NCI-H774 (cell line): ENCODE data around the gene PIH1D1.

Experiments used
- DNase-seq: peaks from one replicate; lab custom pipeline; 2025; lab: John Stamatoyannopoulos, UW

The PIH1D1 gene

DNA sequence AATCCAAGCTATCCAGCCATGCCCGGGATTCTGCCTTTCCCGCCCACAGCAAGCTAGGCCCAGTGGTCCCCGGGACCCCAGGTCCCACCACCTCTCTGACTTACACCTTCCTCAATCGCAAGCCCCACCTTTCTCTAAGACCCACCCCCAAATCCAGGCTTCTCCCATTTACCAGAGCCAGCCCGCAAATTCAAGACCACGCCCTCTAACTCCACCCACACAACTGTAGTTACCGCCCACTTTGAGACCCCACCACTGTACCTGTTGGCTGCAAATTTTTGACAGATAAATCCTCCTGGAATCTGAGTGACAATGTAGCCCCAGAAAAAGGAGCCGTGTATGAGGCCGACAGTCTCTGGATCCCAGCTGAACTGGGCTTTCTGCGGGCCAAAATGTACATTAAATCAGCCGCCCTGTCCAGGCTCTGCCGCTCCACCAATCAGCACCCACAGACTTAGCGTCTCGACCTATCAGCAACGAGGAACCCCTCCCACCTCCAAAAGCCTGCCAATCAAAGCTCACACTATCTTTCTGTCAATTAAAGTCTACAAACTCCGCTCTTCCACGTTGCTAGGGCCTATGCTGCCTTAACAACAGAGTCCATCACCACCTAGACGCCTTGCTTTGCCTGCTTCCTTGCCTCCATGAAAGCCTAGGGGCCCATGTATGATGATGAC lies 16.6 kb downstream of the PIH1D1 start:
- DNase-seq: no peak

DNA sequence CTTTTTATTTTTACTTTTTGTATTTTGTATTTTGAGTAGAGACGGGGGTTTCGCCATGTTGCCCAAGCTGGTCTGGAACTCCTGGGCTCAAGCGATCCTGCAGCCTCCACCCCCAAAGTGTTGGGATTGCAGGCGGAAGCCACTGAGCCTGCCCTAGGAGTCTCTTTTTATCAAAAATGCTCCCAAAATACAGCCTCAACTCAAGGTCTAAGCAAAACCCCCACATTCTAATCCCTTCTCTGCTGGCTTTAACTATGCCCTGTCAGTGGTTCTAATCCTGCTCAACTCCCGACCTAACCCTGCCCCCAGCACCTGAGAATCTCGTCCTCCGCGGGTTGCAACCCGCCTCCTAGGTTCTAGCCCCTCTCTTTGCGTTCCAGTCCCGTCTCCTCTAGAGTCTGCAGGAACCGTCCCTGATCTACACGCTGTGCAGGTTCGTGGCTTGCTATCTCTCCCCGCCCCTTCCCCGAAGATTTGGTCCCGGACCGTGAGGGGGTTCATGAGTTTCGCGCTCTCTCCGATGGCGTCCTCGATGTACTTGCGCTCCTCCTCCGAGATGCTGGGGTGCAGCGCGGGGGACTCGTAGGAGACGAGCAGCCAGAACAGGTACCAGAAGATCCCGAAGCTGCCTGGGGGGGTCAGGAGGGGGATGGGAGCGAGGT lies 18.2 kb downstream of the PIH1D1 start:
- DNase-seq: no peak

DNA sequence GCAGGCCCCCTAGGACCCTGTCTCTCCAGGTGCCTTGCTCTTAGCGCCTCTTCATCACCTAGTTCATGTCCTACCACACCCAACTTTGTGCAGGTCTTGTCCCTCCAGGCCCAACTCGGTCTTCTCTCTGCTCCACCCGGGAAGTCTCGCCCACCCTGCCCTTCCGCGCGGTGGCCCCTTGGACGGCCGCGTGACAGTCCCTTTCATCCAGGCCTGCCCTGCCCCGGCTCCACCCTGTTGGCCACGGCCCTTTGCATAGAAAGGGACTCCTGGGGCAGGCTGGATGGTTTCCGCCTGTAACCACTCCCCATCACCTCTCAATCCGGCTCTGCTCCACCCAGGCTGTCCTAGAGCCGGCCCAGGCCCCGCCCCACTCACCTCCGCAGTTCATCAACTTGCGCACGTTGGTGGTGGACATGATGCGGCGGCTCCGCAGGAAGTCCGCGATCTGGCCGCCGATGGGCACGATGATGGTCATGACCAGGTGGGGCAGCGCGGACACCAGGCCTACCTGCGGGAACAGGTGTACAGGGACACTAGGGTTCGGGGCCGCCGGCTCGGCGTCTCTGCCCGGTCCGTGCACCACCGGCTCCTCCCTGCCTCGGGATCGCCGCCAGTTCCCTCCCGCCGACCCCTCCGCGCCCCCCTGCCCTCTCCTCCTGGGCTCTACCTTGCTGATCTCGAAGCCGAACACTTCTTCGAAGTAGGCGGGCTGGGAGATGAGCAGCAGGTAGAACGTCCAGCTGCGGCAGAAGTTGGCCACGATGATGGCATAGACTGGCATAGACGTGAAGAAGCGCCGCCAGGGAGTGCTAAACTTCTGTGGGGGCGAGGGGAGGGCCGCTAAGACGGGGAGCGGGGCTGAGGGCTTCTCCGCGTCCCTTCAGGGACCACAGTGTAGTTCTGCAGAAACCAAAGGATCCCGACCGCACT lies 19.2 kb downstream of the PIH1D1 start:
- no peak for DNase-seq

DNA sequence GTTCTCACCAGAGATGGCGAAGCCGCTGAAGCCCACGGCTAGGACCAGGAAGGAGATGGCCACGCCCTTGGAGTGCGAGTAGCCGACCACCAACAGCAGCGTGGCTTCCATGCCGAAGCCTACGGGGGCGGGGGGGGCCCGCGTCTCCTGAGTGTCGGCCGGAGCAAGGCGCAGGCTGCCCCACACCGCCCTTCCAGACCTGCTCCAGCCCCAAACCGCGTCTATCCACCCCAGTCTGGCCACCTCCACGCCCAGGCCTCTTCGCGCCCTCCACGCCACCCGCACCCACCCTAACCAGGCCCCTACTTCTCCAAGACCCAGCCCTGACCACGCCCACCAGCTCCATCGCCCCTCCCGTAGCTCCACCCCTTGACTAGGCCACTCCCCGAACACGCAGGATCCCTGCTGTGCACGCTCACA lies 20.3 kb downstream of the PIH1D1 start:
- DNase-seq: no peak

DNA sequence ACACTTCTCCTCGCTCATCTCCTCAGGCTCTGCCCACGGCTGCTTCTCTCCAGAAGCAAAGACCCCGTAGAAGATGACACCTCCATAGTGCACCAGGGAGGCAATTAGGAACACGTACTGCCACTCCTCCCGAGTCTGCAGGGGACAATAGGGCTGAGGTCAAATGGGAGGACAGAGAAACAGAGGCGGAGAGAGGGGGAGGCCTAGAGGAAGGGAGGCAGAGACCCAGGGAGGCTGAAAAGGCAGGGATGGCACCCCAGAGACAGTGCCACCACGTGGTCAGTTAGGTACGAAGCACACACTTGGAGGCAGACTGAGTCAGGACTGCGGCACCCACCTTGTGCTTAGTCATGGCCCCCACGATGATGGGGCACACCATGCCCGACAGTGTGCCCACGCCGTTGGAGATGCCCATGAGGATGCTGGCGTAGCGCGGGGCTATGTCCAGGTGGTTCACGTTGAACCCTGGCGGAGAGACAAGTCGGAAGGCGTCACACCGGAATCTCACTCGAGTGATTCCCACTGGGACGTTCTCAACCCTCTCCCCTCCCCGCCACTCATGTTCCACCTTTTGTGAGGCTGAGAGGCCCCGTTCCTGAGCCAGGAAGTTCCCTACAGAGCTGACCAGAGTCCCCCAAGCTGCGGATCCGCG lies 20.8 kb downstream of the PIH1D1 start:
- no peak for DNase-seq

DNA sequence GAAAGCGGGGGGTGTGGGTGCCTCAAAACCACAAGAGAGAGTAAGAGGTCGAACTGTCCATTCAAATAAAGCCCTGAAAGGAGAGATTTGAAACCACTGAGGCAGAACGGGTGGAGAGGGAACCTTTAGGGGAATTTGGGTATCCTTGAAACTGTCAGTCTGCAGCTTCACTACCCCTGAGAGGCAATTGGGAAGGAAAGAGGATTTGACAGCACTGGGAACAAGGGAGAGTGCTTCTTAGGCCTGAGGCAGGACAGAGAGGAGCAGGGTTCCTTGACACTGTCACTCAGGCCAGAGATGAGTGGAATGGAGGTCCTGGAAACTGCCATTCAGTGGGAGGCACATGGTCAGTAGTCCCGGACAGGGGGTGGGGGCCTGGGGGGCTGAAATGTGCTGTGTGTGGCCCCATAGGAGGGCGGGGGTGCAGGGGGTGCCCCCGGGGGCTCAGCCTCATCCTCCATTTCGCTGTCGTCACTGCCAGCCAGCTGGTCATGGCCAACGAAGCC lies 21.4 kb downstream of the PIH1D1 start:
- DNase-seq: no peak

DNA sequence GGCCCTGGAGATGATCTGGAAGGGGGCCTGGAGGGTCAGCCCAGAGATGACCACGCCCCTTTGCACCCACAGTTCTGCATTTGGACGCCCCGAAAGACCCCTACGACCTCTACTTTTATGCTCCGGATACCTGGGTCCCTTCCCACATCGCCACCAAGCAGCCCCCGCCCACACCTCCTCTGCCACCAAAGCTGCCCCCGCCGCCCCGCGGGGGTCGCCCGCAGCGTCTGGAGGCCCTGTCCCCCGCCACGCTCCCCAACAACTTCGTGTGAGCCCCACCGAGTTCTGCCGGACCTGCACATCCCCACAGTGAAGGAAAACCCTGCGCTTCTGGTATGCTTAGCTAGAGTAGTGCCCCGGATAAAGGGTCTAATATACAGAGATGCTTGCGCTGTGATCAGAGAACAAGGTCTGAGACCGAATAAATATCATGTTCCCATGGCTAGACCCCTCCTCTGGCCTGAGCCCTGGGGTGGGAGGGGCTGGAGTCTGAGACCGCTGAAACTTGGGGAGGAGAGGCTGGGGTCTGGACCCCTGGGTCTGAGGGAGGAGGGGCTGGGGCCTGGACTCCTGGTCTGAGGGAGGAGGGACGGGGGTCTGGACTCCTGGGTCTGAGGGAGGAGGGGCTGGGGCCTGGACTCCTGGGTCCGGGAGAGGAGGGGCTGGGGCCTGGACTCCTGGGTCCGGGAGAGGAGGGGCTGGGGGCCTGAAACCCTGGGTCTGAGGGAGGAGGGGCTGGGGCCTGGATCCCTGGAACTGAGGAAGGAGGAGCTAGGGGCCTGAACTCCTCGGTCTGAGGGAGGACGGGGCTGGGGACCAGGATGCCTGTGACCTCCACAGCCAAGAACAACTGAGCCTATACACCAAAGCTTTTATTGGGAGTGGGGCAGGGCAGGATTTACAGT lies 22.8 kb downstream of the PIH1D1 start:
- no peak for DNase-seq

DNA sequence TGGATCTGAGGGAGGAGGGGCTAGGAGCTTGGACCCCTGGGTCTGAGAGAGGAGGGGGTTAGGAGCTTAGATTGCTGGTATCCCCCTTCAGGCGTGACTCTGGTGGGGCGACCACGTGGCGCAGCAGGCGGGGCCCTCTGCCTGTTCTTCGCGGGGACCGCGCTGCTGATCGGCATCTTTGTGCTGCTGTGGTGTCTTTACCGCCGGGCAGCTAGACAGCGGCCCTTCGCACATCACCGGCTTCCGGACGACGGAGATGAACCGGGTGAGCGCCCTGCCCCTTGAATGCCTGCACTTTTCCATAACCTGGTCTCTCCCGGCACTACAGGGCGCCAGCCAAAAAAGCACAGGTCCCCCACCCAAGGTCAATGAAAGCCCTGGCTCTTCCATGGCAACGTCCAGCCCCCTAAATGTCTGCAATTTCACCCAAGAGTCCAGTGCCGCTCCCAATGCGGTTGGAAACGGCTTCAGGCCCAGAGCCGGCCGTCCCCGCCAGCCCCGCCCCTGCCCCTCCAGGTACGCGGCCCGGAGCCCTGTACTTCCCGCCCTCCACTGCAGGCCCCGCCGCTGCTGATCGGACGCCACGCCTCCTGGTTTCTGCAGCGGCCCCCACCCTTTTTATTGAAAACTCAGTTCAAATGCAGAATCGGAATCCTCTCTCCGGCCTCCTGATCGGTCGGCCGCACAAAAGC lies 23.6 kb downstream of the PIH1D1 start:
- DNase-seq: no peak

DNA sequence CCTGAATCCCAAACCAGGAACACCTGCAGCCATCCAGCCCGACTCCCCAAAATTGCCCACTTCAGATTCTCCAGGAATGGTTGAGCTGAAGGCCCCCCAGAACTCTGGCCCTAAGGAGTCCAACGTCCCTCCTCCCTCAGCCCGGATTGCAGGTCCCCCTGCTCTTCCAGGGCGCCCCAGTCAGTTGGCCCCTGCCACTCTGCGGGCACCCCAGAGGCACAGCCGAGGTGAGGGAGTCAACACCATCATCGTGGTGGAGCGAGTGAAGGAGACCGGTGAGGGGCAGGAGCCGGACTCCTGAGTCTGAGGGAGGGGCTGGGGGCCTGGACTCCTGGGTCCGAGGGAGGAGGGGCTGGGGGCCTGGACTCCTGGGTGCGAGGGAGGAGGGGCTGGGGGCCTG lies 24.3 kb downstream of the PIH1D1 start:
- DNase-seq: no peak

DNA sequence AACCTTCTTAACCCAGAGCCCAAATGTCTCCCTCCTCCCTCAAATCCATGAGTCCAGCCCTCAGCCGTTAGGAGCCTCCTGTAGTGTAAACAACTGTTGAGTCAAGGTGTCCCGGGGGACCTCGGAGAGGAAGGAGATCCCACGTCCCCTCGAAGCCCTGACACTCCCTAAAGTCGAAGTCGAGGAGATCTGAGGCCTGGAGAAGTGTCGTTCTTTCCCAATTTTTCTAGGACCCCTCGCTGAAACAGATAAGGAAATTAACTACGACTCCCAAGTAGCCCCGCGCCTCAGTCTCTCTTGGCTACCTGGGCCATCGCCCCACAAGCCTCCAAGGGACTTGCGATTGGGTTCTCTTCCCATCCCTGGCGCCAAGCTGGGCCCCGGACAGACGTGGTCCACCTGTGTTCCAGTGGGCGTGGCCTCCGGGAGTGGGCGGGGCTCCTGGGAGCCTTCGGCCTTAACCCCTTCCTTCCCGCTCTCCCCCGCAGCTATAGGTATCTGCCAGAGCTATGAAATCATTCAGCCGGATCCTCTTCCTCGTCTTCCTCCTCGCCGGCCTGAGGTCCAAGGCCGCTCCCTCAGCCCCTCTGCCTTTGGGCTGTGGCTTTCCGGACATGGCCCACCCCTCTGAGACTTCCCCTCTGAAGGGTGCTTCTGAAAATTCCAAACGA lies 25.6 kb downstream of the PIH1D1 start:
- no peak for DNase-seq

DNA sequence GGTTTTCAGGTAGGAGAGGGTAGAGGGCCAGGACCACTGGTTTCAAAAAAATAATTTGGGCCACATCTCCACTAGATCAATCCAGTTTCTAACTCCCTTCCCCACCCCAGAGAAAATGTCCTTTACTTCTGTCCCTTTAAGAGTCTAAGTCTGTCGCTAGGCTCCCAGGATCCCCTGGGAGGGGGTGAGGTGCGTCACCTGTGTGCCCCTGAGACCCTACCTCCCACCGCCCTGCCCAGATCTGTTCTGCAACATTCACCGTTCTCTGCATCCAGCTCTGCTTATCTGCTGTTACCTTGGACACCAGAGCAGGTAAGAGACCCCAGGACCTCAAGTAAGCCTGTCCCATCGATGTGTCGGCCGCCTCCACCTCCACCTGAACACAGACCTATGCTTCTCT lies 26.4 kb downstream of the PIH1D1 start, which contains the start of gene GFY:
Gene GFY, plus strand, starts transcription at position 211 of the 400 bp plus-strand sequence. CDS start 1,043 bp downstream, outside the sequence.
- DNase-seq: no peak

DNA sequence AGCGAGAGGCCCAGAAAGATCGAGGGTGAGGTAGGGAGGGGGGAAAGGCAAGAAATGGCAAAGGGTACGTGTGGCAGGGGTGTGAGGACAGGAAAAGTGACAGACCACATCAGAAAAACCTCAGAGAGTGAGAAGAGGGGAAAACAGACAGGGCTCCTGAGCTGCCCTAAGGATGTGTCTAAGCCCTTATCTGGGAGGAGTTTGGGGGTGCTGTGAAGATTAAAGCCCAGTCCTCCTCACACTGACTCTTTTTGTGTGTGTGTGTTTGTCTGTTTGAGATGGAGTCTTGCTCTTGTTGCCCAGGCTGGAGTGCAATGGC lies 27.7 kb downstream of the PIH1D1 start:
- DNase-seq: no peak

DNA sequence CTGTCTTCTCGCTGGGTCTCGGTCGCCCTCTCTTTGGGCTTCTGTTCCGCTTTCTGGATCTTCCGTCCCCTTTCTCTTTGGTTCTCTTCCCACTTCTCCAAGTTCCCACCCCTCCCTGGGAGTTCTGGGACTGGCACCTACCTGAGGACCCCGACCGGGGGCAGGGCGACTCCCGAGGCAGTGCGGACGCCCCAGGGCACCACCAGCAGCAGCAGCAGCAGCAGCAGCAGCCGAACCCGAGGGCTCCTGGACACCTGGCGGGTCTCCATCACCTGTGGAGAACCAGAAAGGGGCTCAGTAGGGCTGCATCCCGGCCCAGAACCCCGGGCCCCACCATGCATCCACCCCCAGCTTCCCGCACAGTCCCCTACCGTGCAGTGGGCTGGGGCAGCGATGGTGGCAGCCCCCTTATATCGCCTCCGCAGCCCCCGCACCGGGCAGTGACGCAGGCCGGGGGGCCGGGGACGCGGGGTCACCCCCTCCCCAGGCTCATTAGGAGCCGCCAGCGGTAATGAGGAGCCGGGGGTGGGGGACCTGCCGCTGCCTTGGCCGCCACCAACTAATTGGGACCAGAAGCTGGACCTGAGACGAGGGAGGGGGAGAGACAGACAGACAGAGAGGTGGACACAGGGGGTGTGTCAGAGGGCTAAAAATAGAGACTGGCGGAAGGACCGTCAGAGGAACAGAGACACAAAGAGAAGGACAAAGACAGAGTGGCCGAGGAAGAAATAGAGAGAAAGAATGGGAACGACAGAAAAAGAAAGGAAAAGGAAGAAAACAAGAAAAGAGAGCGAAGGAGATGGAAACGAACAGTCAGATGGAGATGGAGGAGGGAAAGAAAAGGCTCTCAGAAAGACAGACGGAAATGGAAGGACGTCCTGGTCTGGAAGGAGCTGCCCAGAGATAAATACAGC lies 28.3 kb downstream of the PIH1D1 start, which contains the start of gene PTH2:
Gene PTH2, minus strand, starts transcription at position 371 of the 914 bp plus-strand sequence. Its CDS starts 102 bp downstream, at position 269.
- DNase-seq: no peak

DNA sequence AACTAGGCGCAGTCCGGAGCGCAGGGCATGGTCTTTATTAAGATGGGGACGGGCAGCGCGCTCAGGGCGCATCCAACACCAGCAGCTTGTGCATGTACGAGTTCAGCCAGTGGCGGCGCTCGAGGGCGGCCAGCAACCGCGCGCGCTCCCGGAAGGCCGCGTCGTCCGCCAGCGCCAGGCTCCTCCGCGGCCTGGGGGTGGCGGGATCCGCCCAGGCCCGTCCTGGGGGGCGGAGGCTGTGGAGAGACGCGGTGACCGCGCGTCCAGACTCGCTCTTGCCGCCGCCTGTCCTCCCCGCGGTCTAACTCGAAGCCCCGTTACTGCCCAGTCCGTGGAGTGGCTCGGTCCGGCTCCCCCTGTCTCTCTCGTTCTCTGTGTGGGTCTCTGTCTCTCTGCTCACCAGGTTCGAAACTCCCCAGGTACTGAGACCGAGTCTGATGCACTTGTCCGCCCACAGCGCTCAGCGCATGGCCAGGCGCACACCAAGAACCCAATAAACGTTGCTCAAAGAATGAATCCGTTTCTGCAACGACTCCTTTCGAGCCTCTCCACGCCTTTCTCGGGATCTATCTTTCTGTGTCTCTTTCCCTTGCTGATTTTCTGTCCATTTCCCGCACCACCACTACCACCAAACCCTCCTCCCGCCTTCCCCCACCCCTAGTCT lies 29.1 kb downstream of the PIH1D1 start:
- no peak for DNase-seq

DNA sequence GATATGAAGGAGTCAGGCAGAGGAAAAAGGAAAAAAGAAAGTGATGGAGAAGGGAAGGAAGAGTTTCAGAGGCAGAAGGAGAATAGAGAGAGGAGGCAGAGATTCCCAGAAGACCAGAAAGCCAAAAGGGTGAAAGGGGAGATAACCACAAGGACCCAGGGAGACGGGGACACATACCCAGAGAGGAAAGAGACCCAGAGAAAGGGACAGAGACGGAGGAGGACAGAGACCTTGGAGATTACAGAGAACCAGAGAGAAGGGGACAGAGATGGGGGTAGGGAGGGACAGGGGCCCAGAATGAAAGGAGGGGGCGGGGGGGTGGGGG lies 29.8 kb downstream of the PIH1D1 start:
- no peak for DNase-seq

DNA sequence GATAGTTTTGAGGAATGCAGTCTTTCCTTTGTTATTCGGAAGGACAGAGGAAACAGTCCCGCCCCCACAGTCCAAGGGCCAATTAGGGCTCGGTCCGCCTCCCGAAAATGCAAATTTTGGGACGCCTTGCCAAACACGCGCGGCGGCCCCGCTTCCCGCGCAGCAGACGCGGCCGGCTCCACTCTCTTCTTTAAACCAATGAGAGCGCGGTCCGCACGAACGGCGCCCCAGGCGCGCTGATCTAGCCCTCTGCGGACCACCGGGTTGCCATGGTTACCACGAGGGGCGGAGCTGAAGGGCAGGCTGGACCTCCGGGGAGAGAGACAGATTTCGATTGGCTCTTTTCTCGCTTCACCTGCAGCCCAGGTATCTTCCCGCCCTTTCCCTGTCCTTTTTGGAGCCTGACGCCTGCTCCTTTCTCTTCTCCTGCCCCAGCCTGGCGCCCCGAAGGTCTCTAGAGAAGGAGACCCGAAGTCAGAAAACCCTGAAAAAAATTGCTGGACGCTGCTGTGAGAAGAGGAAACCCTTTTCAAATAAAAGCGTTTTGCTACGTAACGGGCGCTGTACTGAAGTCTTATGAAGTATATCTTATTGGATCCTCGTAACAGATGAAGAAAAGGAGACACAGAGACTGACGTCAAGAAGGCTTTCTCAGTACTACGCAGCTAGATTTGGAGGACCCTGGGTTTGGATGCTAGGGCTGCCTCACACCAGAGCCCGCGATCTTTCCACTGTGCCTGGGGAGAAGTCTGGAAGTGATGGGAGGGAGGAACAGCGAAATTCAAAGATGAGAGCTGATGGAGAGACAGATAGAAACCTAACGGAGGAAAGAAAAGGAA lies 30.4 kb downstream of the PIH1D1 start:
- DNase-seq: peak; percentile 26

DNA sequence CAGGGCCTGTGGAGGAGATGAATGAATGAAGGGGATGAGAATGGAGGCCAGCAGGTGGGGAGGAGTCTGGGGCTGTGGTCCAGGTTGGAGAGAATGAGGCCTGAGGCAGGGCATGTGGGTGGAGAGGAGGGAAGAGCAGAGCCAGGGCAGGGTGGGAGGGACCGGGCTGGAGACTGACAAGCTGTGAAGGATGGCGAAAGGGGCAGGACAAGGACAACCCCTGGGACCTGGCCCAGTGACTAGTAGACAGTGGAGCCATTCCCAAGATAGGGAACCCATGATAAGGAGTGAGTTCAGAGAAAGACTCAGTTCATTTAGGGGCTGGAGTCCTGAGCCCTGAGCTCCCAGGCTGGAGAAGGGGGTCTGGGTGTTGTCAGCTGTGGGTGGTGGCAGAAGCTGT lies 31.4 kb downstream of the PIH1D1 start:
- no peak for DNase-seq
